H1 (cell line): Measurements from ENCODE around the gene CPD. TPM values are rescaled to one million over a fixed set of nuclear protein-coding genes. Genes with fewer than 3 reads are reported as not detected.

ENCODE experiments used
- KDM4A ChIP-seq: IDR thresholded peaks from one replicate; pipeline ENCODE4 v1.7.1; 2012; ENCODE audit warnings: low read depth, mild to moderate bottlenecking, moderate library complexity, low read length, inconsistent platforms; ENCODE audit not compliant: severe bottlenecking
- SIN3A ChIP-seq, 2 experiments: IDR thresholded peaks in 1 of 2; conservative IDR thresholded peaks in 1 of 2; 2 replicates each; pipeline ENCODE4 v1.6.1; 2011 to 2012; ENCODE audit warnings: low read length in 2 of 2, improper control_type of control experiment in 1 of 2, low read depth in 1 of 2, mild to moderate bottlenecking in 1 of 2
- polyA plus RNA-seq, 7 experiments: library from polyadenylated mRNA; depleted of rRNA in 3 of 7; stranded (reverse) in 5 of 7; unstranded in 2 of 7; fragments of >200 nt in 5 of 7; fragments of 200-250 nt in 2 of 7; gene quantifications; 1 replicate in 5 of 7; 2 replicates in 1 of 7; 4 replicates in 1 of 7; pipeline versions ENCODE4 v1.2.1 to v1.2.3, GENCODE V29; 2011 to 2013; ENCODE audit warnings: missing spikeins in 2 of 7, mixed read lengths in 2 of 7
- total RNA-seq: library from RNA; stranded (reverse); fragmentation: NEBNext Ultra II Directional; extraction: Animal tissue kit (Norgen Biotek cat#: 25700); gene quantifications from 2 replicates; pipeline ENCODE4 v1.2.1, GENCODE V29; 2021

Gene CPD
- total and polyA plus RNA-seq, 2 of the 8 experiments (the other 6 are each of a cell fraction or from before 2014, with no cell fraction given): 8.6 to 46.2 TPM

DNA sequence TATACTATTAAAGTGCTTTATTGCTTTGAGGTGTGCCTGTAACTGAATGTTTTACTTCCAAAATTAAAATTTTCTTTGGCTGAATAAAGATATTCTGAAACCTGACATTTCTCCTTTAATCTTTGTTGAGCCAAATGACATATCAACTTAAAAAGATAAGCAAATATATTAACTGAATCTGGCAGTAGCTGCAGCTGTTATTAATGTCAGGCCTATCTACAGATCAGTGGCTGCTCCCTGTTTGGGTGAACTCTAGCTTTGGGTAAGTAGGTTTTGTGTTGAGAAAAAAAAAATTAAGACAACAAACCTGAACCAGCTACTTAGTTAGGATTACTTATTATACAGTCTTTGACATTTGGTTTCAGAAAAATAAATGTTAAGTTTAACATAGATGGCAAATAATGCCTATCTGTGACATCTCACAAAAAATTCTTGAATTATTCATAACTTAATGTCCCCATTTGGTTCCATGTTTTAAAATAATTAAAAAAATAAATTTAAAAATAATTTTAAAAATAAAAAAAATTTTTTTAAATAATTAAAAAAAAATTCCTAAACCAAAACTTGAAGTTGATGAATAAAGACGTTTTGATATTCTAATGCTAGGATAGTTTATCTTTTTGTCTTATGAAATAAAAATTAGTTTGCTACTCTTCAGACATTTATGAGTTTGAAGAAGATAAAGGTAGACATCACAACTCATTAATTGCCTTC lies 19.8 kb downstream of the CPD start (continued):
- TF ChIP-seq KDM4A (no peak), SIN3A (conservative IDR thresholded peaks at IDR 0.05 in 1 of 2, IDR thresholded peaks at IDR 0.05 in 1 of 2; ENCODE audit: low read depth in 1 of 2, low read length in 2 of 2) (no peak)
